Measurements from ENCODE around the gene ELP4. TPM values are rescaled to one million over a fixed set of nuclear protein-coding genes. Genes with fewer than 3 reads are reported as not detected.
A peak's percentile ranks its signal among the peaks of the same experiment; 100 is the strongest.
"Not testable (repeated sequence)": the region's sequence is repeated elsewhere in the genome, so short reads cannot be mapped to it uniquely, and the experiment has no call there.

Gene ELP4
- total and polyA plus RNA-seq, 2 experiments from 2014 or later, result 16.2 to 20.1 TPM

GRCh38 chr11:31487848-31488247 is 21.7 kb upstream of the ELP4 start:
- Histone ChIP-seq H3K9me3 (ENCODE audit: low read depth) (no peaks in the 10 kb centered on the region), H3K27me3 (replicated peaks; ENCODE audit: insufficient read depth) (no peaks in the 10 kb centered on the region), H3K4me2 (ENCODE audit: unreplicated experiment) (no peak overlapping the region), H3K9me2 (ENCODE audit: insufficient read depth) (peaks cover 3% of the 10 kb centered on the region; the same call in 1 of the 2 replicates), H3K36me3 (ENCODE audit: low read depth) (no peaks in the 10 kb centered on the region), H3K4me3 (no peak overlapping the region), H3K79me2 (ENCODE audit: insufficient read depth) (no peaks in the 10 kb centered on the region), H3F3A (ENCODE audit: insufficient read depth) (no peaks in the 10 kb centered on the region), H4K20me1 (ENCODE audit: insufficient read depth) (no peaks in the 10 kb centered on the region), H3K4me1 (ENCODE audit: insufficient read depth) (no peaks in the 10 kb centered on the region; the same call in 1 of the 2 replicates), H3K27ac (no peak overlapping the region), H3K9ac (no peak overlapping the region), H2AFZ (no peak overlapping the region)
- TF ChIP-seq EZH2 (IDR thresholded peaks at IDR 0.05; ENCODE audit: insufficient read depth, poor library complexity, severe bottlenecking) (no peak), EZH2phosphoT487 (IDR thresholded peaks at IDR 0.05; ENCODE audit: insufficient read depth, low read depth) (no peak)
- in situ Hi-C loops (cut with MboI), result loop anchor here (25.0 kb wide), 2 partner anchors 374 to 474 kb away; no protein-coding TSS in a partner anchor
- WGBS, 2 experiments (ENCODE audit: low coverage in 1 of 2, low lambda C conversion rate in 2 of 2, missing lambda C conversion rate in 2 of 2), result 0 to 9% methylated on average over 1 of the region's 1 CpG
- peak; percentile 66 for DNase-seq

- no peaks in the 10 kb centered on the region for H3K4me1 ChIP-seq (ENCODE audit: insufficient read depth)
- H3K27ac ChIP-seq, result no peak overlapping the region
- 0 out of 2 replicates have a peak, but pooled peaks cover 8% of the 10 kb centered on the region for H3K79me2 ChIP-seq (ENCODE audit: insufficient read depth)
- H4K20me1 ChIP-seq (ENCODE audit: insufficient read depth), result no peaks in the 10 kb centered on the region
- H2AFZ ChIP-seq, result no peak overlapping the region
- H3K27me3 ChIP-seq (replicated peaks; ENCODE audit: insufficient read depth), result no peaks in the 10 kb centered on the region
- peak; percentile 35 for DNase-seq
- H3K9ac ChIP-seq, result no peak overlapping the region
- no peaks in the 10 kb centered on the region for H3F3A ChIP-seq (ENCODE audit: insufficient read depth)
- H3K9me3 ChIP-seq (ENCODE audit: low read depth), result no peaks in the 10 kb centered on the region
- no peaks in the 10 kb centered on the region for H3K36me3 ChIP-seq (ENCODE audit: low read depth)
- no peak overlapping the region for H3K4me3 ChIP-seq
- TF ChIP-seq EZH2phosphoT487 (IDR thresholded peaks at IDR 0.05; ENCODE audit: insufficient read depth, low read depth) (no peak), EZH2 (IDR thresholded peaks at IDR 0.05; ENCODE audit: insufficient read depth, poor library complexity, severe bottlenecking) (no peak)
- WGBS, 2 experiments (ENCODE audit: low coverage in 1 of 2, low lambda C conversion rate in 2 of 2, missing lambda C conversion rate in 2 of 2), result 82 to 91% methylated on average over 2 of the region's 2 CpGs
- H3K4me2 ChIP-seq (ENCODE audit: unreplicated experiment), result no peak overlapping the region
- H3K9me2 ChIP-seq (ENCODE audit: insufficient read depth), result peaks cover 3% of the 10 kb centered on the region; the same call in 1 of the 2 replicates
- in situ Hi-C loops (cut with MboI), result loop anchor here (10.0 to 25.0 kb wide), 3 partner anchors 370 to 682 kb away; no protein-coding TSS in a partner anchor
Measured at GRCh38 chr11:31492320-31492913, 17.1 kb upstream of the ELP4 start.

DNA sequence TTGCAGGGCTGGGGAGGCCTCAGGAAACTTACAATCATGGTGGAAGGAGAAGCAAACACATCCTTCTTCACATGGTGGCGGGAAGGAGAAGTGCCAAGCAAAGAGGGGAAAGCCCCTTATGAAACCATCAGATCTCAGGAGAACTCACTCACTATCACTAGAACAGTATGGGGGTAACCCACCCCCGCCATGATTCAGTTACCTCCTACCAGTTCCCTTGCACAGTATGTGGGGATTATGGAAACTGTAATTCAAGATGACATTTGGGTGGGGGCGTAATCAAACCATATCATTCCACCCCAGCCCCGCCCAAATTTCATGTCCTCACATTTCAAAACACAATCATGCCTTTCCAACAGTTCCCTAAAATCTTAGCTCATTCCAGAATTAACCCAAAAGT is 16.3 kb upstream of the ELP4 start:
- 93 to 95% methylated on average over 4 of the region's 4 CpGs for WGBS, 2 experiments (ENCODE audit: low coverage in 1 of 2, low lambda C conversion rate in 2 of 2, missing lambda C conversion rate in 2 of 2)
- in situ Hi-C loops (cut with MboI), result loop anchor here (10.0 to 25.0 kb wide), 3 partner anchors 369 to 682 kb away; no protein-coding TSS in a partner anchor

GRCh38 chr11:31493762-31494161 is 15.8 kb upstream of the ELP4 start:
- 100% methylated on average over 4 of the region's 4 CpGs for WGBS, 2 experiments (ENCODE audit: low coverage in 1 of 2, low lambda C conversion rate in 2 of 2, missing lambda C conversion rate in 2 of 2)
- H3K36me3 ChIP-seq (ENCODE audit: low read depth); H3K9ac ChIP-seq; H3K27ac ChIP-seq; H3K9me2 ChIP-seq (ENCODE audit: insufficient read depth); H3K4me3 ChIP-seq; DNase-seq; H2AFZ ChIP-seq; H3F3A ChIP-seq (ENCODE audit: insufficient read depth); H4K20me1 ChIP-seq (ENCODE audit: insufficient read depth); H3K4me1 ChIP-seq (ENCODE audit: insufficient read depth); H3K9me3 ChIP-seq (ENCODE audit: low read depth); H3K27me3 ChIP-seq (replicated peaks; ENCODE audit: insufficient read depth); H3K4me2 ChIP-seq (ENCODE audit: unreplicated experiment): not testable (repeated sequence)
- peaks cover 20% of the 10 kb centered on the region; the same call in 1 of the 2 replicates for H3K79me2 ChIP-seq (ENCODE audit: insufficient read depth)
- in situ Hi-C loops (cut with MboI), result loop anchor here (10.0 to 25.0 kb wide), 3 partner anchors 369 to 681 kb away; no protein-coding TSS in a partner anchor

More for the DNA sequence above, 16.3 kb upstream of the ELP4 start:
- Histone ChIP-seq H3K27ac (no peak overlapping the region), H3K9ac (no peak overlapping the region), H3K4me1 (ENCODE audit: insufficient read depth) (no peaks in the 10 kb centered on the region), H3K9me2 (ENCODE audit: insufficient read depth) (peaks cover 3% of the 10 kb centered on the region; the same call in 1 of the 2 replicates), H4K20me1 (ENCODE audit: insufficient read depth) (no peaks in the 10 kb centered on the region), H3K79me2 (ENCODE audit: insufficient read depth) (0 out of 2 replicates have a peak, but pooled peaks cover 15% of the 10 kb centered on the region), H3K9me3 (ENCODE audit: low read depth) (no peaks in the 10 kb centered on the region), H3F3A (ENCODE audit: insufficient read depth) (no peaks in the 10 kb centered on the region), H3K4me2 (ENCODE audit: unreplicated experiment) (no peak overlapping the region), H2AFZ (no peak overlapping the region), H3K4me3 (no peak overlapping the region), H3K36me3 (ENCODE audit: low read depth) (no peaks in the 10 kb centered on the region), H3K27me3 (replicated peaks; ENCODE audit: insufficient read depth) (no peaks in the 10 kb centered on the region)
- TF ChIP-seq EZH2phosphoT487 (IDR thresholded peaks at IDR 0.05; ENCODE audit: insufficient read depth, low read depth), result no peak
- TF ChIP-seq EZH2 (IDR thresholded peaks at IDR 0.05; ENCODE audit: insufficient read depth, poor library complexity, severe bottlenecking), result no peak
- DNase-seq, result no peak

Data from GM23248 (cell line).